Thyroid gland (tissue), 4 donors: ENCODE measurements around the gene CHURC1. TPM values are rescaled to one million over a fixed set of nuclear protein-coding genes. Genes with fewer than 3 reads are reported as not detected.

ENCODE experiments used
- DNase-seq, 2 donors: peaks; one replicate each; pipeline ENCODE4 v3.0.0-alpha.2; 2019
- H3K27ac ChIP-seq, 3 donors: fragments of 200-600 bp; sonication (generic); 1 replicate in 2 of 3; 2 replicates in 1 of 3; pipeline ENCODE4 v1.5.1; 2016 to 2019; ENCODE audit warnings: mild to moderate bottlenecking in 1 of 3, moderate library complexity in 1 of 3
- H3K27me3 ChIP-seq: fragments of 200-600 bp; sonication (generic); one replicate; pipeline ENCODE4 v1.5.1; 2019
- H3K36me3 ChIP-seq, 2 donors: fragments of 200-600 bp; sonication (generic); one replicate each; pipeline ENCODE4 v1.5.1; 2016 to 2019
- H3K4me1 ChIP-seq, 2 donors: fragments of 200-600 bp; sonication (generic); one replicate each; pipeline ENCODE4 v1.5.1; 2017 to 2019
- H3K4me3 ChIP-seq, 3 donors: fragments of 200-600 bp; sonication (generic); replicated peaks in 1 of 3; 1 replicate in 2 of 3; 2 replicates in 1 of 3; pipeline ENCODE4 v1.5.1; 2016; ENCODE audit warnings: mild to moderate bottlenecking in 1 of 3
- H3K9me3 ChIP-seq: fragments of 200-600 bp; sonication (generic); one replicate; pipeline ENCODE4 v1.5.1; 2017
- CTCF ChIP-seq, 6 experiments: fragments of 200-600 bp in 3 of 6; fragments of 450-650 bp in 3 of 6; sonication (generic) in 3 of 6; IDR thresholded peaks; one replicate each; pipeline ENCODE4 v1.5.1; 2016 to 2019; ENCODE audit warnings: antibody characterized with exemption in 6 of 6, mild to moderate bottlenecking in 2 of 6, inconsistent platforms in 1 of 6, moderate library complexity in 1 of 6
- POLR2A ChIP-seq, 2 donors: fragments of 450-650 bp; IDR thresholded peaks; one replicate each; pipeline ENCODE4 v1.6.1; 2017; ENCODE audit warnings: antibody characterized with exemption in 2 of 2, mild to moderate bottlenecking in 2 of 2, moderate library complexity in 1 of 2
- WGBS, 2 donors: methylation state at CpG; one replicate each; pipeline ENCODE4 v1.1.5; 2017; 5-methylcytosine and 5-hydroxymethylcytosine counted together
- intact Hi-C: fragments of 100-400 bp; cut with DNase I; formaldehyde crosslinking; loops from one replicate; pipeline ENCODE4 v1.15.1; 2023
- small RNA-seq: library from RNA; depleted of rRNA; stranded (forward); fragments of <200 nt; gene quantifications from one replicate; pipeline ENCODE3, GENCODE V24; 2016
- total RNA-seq, 4 donors: library from RNA; depleted of rRNA; stranded (reverse); fragments of >200 nt; gene quantifications; one replicate each; pipeline ENCODE4 v1.2.3, GENCODE V29; 2016

CHURC1 gene
- total RNA-seq, 4 donors from 2014 or later, result 63.7 to 90.2 (median 71.7) TPM

DNA sequence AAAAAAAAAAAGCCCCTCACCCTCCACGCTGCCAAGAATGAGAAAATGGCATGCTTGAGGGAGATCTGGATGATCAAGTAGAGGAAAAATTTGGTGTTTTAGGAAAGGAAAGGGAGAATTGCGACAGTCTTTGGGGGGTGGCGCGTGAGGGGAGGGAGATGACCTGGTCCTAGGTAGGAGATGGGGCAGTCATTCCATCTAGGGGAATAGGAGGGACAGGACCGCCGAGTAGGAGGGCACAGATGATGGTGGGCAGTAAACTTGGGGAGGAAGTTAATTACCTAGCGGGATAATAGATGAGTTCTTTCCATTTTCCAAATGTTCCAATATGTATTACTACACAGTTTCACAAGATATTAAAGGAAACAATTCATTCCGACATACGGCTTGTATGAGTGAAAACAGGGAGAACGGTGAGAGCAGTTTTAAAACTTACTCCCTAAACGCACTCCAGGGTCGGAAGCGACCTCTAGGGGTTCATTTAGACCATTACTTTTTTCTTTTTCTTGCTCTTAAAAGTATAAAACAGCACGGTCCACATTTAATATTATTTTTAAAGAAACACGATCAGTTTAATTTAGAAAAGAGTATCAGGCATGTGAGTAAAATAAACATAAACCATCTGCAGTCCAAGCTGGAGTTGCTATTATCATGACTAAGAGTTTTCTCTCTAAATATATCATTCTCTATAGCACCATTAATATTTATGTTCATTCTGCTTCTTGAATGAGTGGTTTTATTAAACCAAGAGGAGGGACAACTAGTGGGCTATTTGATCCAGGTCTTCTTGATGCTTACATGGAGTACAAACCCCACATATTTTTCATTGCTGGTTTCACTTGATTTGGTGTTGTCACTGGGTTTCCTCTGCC is 69.4 kb downstream of the CHURC1 start:
- Histone ChIP-seq H3K27me3 (no peaks in the 10 kb centered on the region), H3K36me3 (no peaks in the 10 kb centered on the region), H3K4me3 (no peak overlapping the region), H3K27ac (no peak overlapping the region), H3K4me1 (peaks cover 9 to 21% of the 10 kb centered on the region in 2 donors), H3K9me3 (no peaks in the 10 kb centered on the region)
- intact Hi-C loops, result loop anchor here (10.0 kb wide), 2 partner anchors 69 to 159 kb away; partner anchors contain the start of gene CHURC1
- DNase-seq, result peak; percentile 35 to 47
- TF ChIP-seq CTCF (IDR thresholded peaks at IDR 0.05) (peak; percentile 25 to 72 (median 62)), POLR2A (IDR thresholded peaks at IDR 0.05) (no peak)
- WGBS, 2 donors, result 2 to 4% methylated on average over 15 of the region's 15 CpGs

Small RNAs within 50 kb of the gene (small RNA-seq; reads per million reads assigned to genes)
- gene RPPH1-2P, result not detected

Other genes with a start within 250 kb of the CHURC1 start
- gene PLEKHG3, start 210.0 kb upstream of the CHURC1 start, total RNA-seq, result 10 to 100 TPM; 41.0 to 83.0 (median 54.6) TPM
- 1 to 10 TPM in 1 of 4 donors, under 1 TPM in 3; 0.33 to 1.9 (median 0.61) TPM for gene SPTB, start 34.5 kb upstream of the CHURC1 start, total RNA-seq
- gene GPX2, start 28.3 kb downstream of the CHURC1 start, total RNA-seq, result 1 to 10 TPM in 1 of 4 donors, not detected in 3; 4.0 TPM
- gene RAB15, start 57.9 kb downstream of the CHURC1 start, total RNA-seq, result 10 to 100 TPM in 1 of 4 donors, 1 to 10 TPM in 3; 6.0 to 12.7 (median 6.3) TPM
- 10 to 100 TPM in 3 of 4 donors, 1 to 10 TPM in 1; 7.8 to 27.0 (median 18.8) TPM for gene FNTB, start 72.4 kb downstream of the CHURC1 start, total RNA-seq
- 10 to 100 TPM; 56.7 to 71.4 (median 63.3) TPM for gene MAX, start 188.1 kb downstream of the CHURC1 start, total RNA-seq